HEK293 (cell line): ENCODE measurements around the gene MESD.

ENCODE experiments used
- CTCF ChIA-PET: fragments of 350-600 bp; formaldehyde crosslinking; extraction: SDS; loops from one replicate; lab custom pipeline; 2021; ENCODE audit warnings: antibody characterized with exemption; lab: Yijun Ruan, JAX
- POLR2A ChIA-PET: fragments of 300-600 bp; formaldehyde crosslinking; extraction: SDS; loops from one replicate; lab custom pipeline; 2020; ENCODE audit warnings: antibody characterized with exemption, inconsistent platforms; lab: Yijun Ruan, JAX
- H3K27ac ChIP-seq: fragments of 200-500 bp; sonication (Bioruptor generic); 2 replicates; pipeline ENCODE4 v1.5.1; 2014; ENCODE audit warnings: low read depth, low read length, control low read depth, inconsistent platforms; ENCODE audit errors: extremely low read depth
- H3K36me3 ChIP-seq, 2 experiments: fragments of 200-500 bp in 1 of 2; sonication (Bioruptor generic) in 1 of 2; 1 replicate in 1 of 2; 2 replicates in 1 of 2; pipeline ENCODE4 v1.5.1; 2014 to 2017; ENCODE audit warnings: inconsistent platforms in 2 of 2, low read length in 2 of 2; ENCODE audit not compliant: control insufficient read depth in 2 of 2, insufficient read depth in 1 of 2
- H3K4me1 ChIP-seq: fragments of 200-500 bp; sonication (Bioruptor generic); 2 replicates; pipeline ENCODE4 v1.5.1; 2014; ENCODE audit warnings: mild to moderate bottlenecking, low read length, inconsistent platforms; ENCODE audit not compliant: control insufficient read depth, insufficient read depth
- H3K4me3 ChIP-seq: 2 replicates; pipeline ENCODE4 v1.5.1; 2011; ENCODE audit warnings: low read depth, mild to moderate bottlenecking, control low read depth, low read length, moderate library complexity
- H3K9me3 ChIP-seq: fragments of 200-500 bp; sonication (Bioruptor generic); 2 replicates; pipeline ENCODE4 v1.5.1; 2014; ENCODE audit warnings: low read depth, low read length, inconsistent platforms; ENCODE audit not compliant: control insufficient read depth, insufficient read depth
- CTCF ChIP-seq: fragments of 450-650 bp; formaldehyde crosslinking; IDR thresholded peaks from 2 replicates; pipeline ENCODE4 v1.5.1; 2016; ENCODE audit warnings: missing biosample characterization, missing genetic modification characterization
- FEZF1 ChIP-seq: fragments of 450-650 bp; formaldehyde crosslinking; IDR thresholded peaks from 2 replicates; pipeline ENCODE4 v1.5.1; 2016; ENCODE audit warnings: missing biosample characterization, missing genetic modification characterization
- KLF7 ChIP-seq: fragments of 450-650 bp; formaldehyde crosslinking; IDR thresholded peaks from 2 replicates; pipeline ENCODE4 v1.5.1; 2016; ENCODE audit warnings: missing biosample characterization, missing genetic modification characterization, borderline replicate concordance
- PATZ1 ChIP-seq: fragments of 450-650 bp; formaldehyde crosslinking; IDR thresholded peaks from 2 replicates; pipeline ENCODE4 v1.5.1; 2016; ENCODE audit warnings: missing biosample characterization, missing genetic modification characterization
- PRDM10 ChIP-seq: fragments of 450-650 bp; formaldehyde crosslinking; IDR thresholded peaks from 2 replicates; pipeline ENCODE4 v1.5.1; 2016; ENCODE audit warnings: missing biosample characterization, missing genetic modification characterization
- SCRT2 ChIP-seq: fragments of 450-650 bp; formaldehyde crosslinking; IDR thresholded peaks from 2 replicates; pipeline ENCODE4 v1.5.1; 2016; ENCODE audit warnings: missing biosample characterization, missing genetic modification characterization
- SP3 ChIP-seq: fragments of 450-650 bp; formaldehyde crosslinking; IDR thresholded peaks from 2 replicates; pipeline ENCODE4 v1.5.1; 2016; ENCODE audit warnings: missing biosample characterization, missing genetic modification characterization
- YY1 ChIP-seq: fragments of 450-650 bp; formaldehyde crosslinking; IDR thresholded peaks from 2 replicates; pipeline ENCODE4 v1.5.1; 2018; ENCODE audit warnings: missing biosample characterization, missing genetic modification characterization
- ZBTB17 ChIP-seq: fragments of 450-650 bp; formaldehyde crosslinking; IDR thresholded peaks from 2 replicates; pipeline ENCODE4 v1.5.1; 2016; ENCODE audit warnings: missing biosample characterization, missing genetic modification characterization
- ZFP37 ChIP-seq: fragments of 450-650 bp; formaldehyde crosslinking; IDR thresholded peaks from 2 replicates; pipeline ENCODE4 v1.5.1; 2016; ENCODE audit warnings: missing biosample characterization, missing genetic modification characterization
- ZNF155 ChIP-seq: fragments of 450-650 bp; formaldehyde crosslinking; IDR thresholded peaks from 2 replicates; pipeline ENCODE4 v1.5.1; 2016; ENCODE audit warnings: missing biosample characterization, missing genetic modification characterization
- ZNF174 ChIP-seq: fragments of 450-650 bp; formaldehyde crosslinking; IDR thresholded peaks from 2 replicates; pipeline ENCODE4 v1.5.0; 2017; ENCODE audit warnings: missing biosample characterization, mild to moderate bottlenecking, missing genetic modification characterization
- ZNF266 ChIP-seq: fragments of 450-650 bp; formaldehyde crosslinking; IDR thresholded peaks from 2 replicates; pipeline ENCODE4 v1.5.1; 2016; ENCODE audit warnings: missing biosample characterization, missing genetic modification characterization, low read depth
- ZNF302 ChIP-seq: fragments of 450-650 bp; formaldehyde crosslinking; IDR thresholded peaks from 2 replicates; pipeline ENCODE4 v1.5.1; 2016; ENCODE audit warnings: missing biosample characterization, missing genetic modification characterization, low read depth
- ZNF366 ChIP-seq: fragments of 450-650 bp; formaldehyde crosslinking; conservative IDR thresholded peaks from 2 replicates; pipeline ENCODE4 v1.5.1; 2016; ENCODE audit warnings: missing biosample characterization, missing genetic modification characterization
- ZNF391 ChIP-seq: fragments of 450-650 bp; formaldehyde crosslinking; IDR thresholded peaks from 2 replicates; pipeline ENCODE4 v1.5.1; 2016; ENCODE audit warnings: low read depth, missing biosample characterization, missing genetic modification characterization, borderline replicate concordance
- ZNF416 ChIP-seq: fragments of 450-650 bp; formaldehyde crosslinking; IDR thresholded peaks from 2 replicates; pipeline ENCODE4 v1.5.1; 2016; ENCODE audit warnings: missing biosample characterization, missing genetic modification characterization
- ZNF48 ChIP-seq: fragments of 450-650 bp; formaldehyde crosslinking; IDR thresholded peaks from 2 replicates; pipeline ENCODE4 v1.5.1; 2016; ENCODE audit warnings: missing biosample characterization, missing genetic modification characterization
- ZNF664 ChIP-seq: fragments of 450-650 bp; formaldehyde crosslinking; IDR thresholded peaks from 2 replicates; pipeline ENCODE4 v1.5.1; 2016; ENCODE audit warnings: missing biosample characterization, missing genetic modification characterization
- ZNF677 ChIP-seq: fragments of 450-650 bp; IDR thresholded peaks from 2 replicates; pipeline ENCODE4 v1.5.0; 2018; ENCODE audit warnings: missing biosample characterization, mild to moderate bottlenecking, missing genetic modification characterization, moderate library complexity
- ZNF692 ChIP-seq: fragments of 450-650 bp; formaldehyde crosslinking; IDR thresholded peaks from 2 replicates; pipeline ENCODE4 v1.5.1; 2016; ENCODE audit warnings: missing biosample characterization, missing genetic modification characterization
- ZNF791 ChIP-seq: fragments of 450-650 bp; formaldehyde crosslinking; IDR thresholded peaks from 2 replicates; pipeline ENCODE4 v1.5.1; 2016; ENCODE audit warnings: missing biosample characterization, missing genetic modification characterization
- ZSCAN18 ChIP-seq: fragments of 450-650 bp; formaldehyde crosslinking; IDR thresholded peaks from 2 replicates; pipeline ENCODE4 v1.5.1; 2016; ENCODE audit warnings: missing biosample characterization, missing genetic modification characterization
- ZSCAN23 ChIP-seq: fragments of 450-650 bp; formaldehyde crosslinking; IDR thresholded peaks from 2 replicates; pipeline ENCODE4 v1.5.1; 2016; ENCODE audit warnings: missing biosample characterization, missing genetic modification characterization
- ZXDB ChIP-seq: fragments of 450-650 bp; formaldehyde crosslinking; IDR thresholded peaks from 2 replicates; pipeline ENCODE4 v1.5.1; 2016; ENCODE audit warnings: missing biosample characterization, missing genetic modification characterization

MESD gene

GRCh38 chr15:80988148-80988796, 1.3 kb downstream of the MESD start:
- H3K27ac ChIP-seq, result no peak overlapping the region
- H3K4me1 ChIP-seq, result peaks cover 13% of the 10 kb centered on the region
- ChIA-PET POLR2A (interaction anchor here (1.6 to 2.0 kb wide), 2 partner anchors 12 to 13 kb away, joined by 4 to 6 read pairs; partner anchors contain the start of gene TLNRD1), CTCF (interaction anchor here (0.8 to 3.1 kb wide), 3 partner anchors 11 to 278 kb away, joined by 3 to 17 read pairs (median 13); partner anchors contain the start of gene CEMIP)
- TF ChIP-seq ZNF174 (tag by site-specific recombination), result no peak
- no peak for TF ChIP-seq ZNF791
- TF ChIP-seq ZNF48 (tag by site-specific recombination), result no peak
- TF ChIP-seq SCRT2 (tag by site-specific recombination), result peak; percentile 92
- no peak for TF ChIP-seq PRDM10 (tag by site-specific recombination)
- no peak for TF ChIP-seq KLF7 (tag by site-specific recombination)
- no peak for TF ChIP-seq ZSCAN23
- TF ChIP-seq ZNF155 (tag by site-specific recombination), result no peak
- TF ChIP-seq ZNF366, result 0 out of 2 replicates have a peak, but pooled peaks have one; percentile 29
- TF ChIP-seq ZBTB17, result peak; percentile 44; the same call in 1 of the 2 replicates
- 0 out of 2 replicates have a peak, but pooled peaks have one; percentile 30 for TF ChIP-seq ZXDB
- TF ChIP-seq ZNF664 (tag by site-specific recombination), result peak; percentile 91
- no peak for TF ChIP-seq FEZF1 (tag by site-specific recombination)
- no peak for TF ChIP-seq ZNF692 (tag by site-specific recombination)
- peak overlapping the region; percentile 95 for H3K4me3 ChIP-seq
- H3K9me3 ChIP-seq, result no peaks in the 10 kb centered on the region
- peaks cover 0 to 4% of the 10 kb centered on the region in 2 experiments; a peak in 1 of 3 replicates for H3K36me3 ChIP-seq

- Histone ChIP-seq H3K9me3 (no peaks in the 10 kb centered on the region), H3K27ac (no peak overlapping the region), H3K4me3 (no peak overlapping the region), H3K36me3 (peaks cover 4 to 10% of the 10 kb centered on the region in 2 experiments; a peak in 2 of 3 replicates), H3K4me1 (peaks cover 13% of the 10 kb centered on the region)
- ChIA-PET CTCF (interaction anchor here (1.1 to 3.1 kb wide), 4 partner anchors 9 to 280 kb away, joined by 4 to 18 read pairs (median 12); no protein-coding TSS in a partner anchor), POLR2A (interaction anchor here (0.7 kb wide), 1 partner anchor 9 kb away, joined by 3 read pairs; no protein-coding TSS in a partner anchor)
- no peak for TF ChIP-seq YY1 (tag by site-specific recombination)
- no peak for TF ChIP-seq ZFP37
- no peak for TF ChIP-seq ZNF677 (tag by site-specific recombination)
- TF ChIP-seq PATZ1 (tag by site-specific recombination), result no peak
- TF ChIP-seq ZNF416 (tag by site-specific recombination), result no peak
- TF ChIP-seq CTCF (tag by site-specific recombination), result no peak
- no peak for TF ChIP-seq ZSCAN18 (tag by site-specific recombination)
- TF ChIP-seq SP3 (tag by site-specific recombination), result no peak
- no peak for TF ChIP-seq ZNF266
- TF ChIP-seq ZNF391, result no peak
- no peak for TF ChIP-seq ZNF302 (tag by site-specific recombination)
These were observed 3.1 kb downstream of the MESD start for GRCh38 chr15:80986487-80986886.
